ENCODE data around the gene FGF23.

Gene FGF23

GRCh38 chr12:4378772-4379171 lies 740 bp downstream of the FGF23 start:
- H2AFZ ChIP-seq (ENCODE audit: low read length) = no peak overlapping the region
- H3K9me2 ChIP-seq (replicated peaks; ENCODE audit: low read depth, low read length) = no peaks in the 10 kb centered on the region

GRCh38 chr12:4375449-4375848 lies 4.1 kb downstream of the FGF23 start:
- Histone ChIP-seq H3K27me3 (ENCODE audit: insufficient read depth, low read length, poor library complexity, severe bottlenecking) (no peaks in the 10 kb centered on the region), H4K20me1 (ENCODE audit: insufficient read depth, low read length, poor library complexity, severe bottlenecking) (no peaks in the 10 kb centered on the region), H3K4me1 (ENCODE audit: insufficient read depth, low read length, poor library complexity, severe bottlenecking) (no peaks in the 10 kb centered on the region), H3K4me2 (ENCODE audit: low read depth, low read length, poor library complexity, severe bottlenecking) (no peak overlapping the region), H2AFZ (ENCODE audit: low read length) (no peak overlapping the region), H3K9ac (ENCODE audit: low read depth, low read length, poor library complexity, severe bottlenecking) (no peak overlapping the region), H3F3A (ENCODE audit: low read depth) (no peaks in the 10 kb centered on the region), H3K79me2 (ENCODE audit: insufficient read depth, low read length) (no peaks in the 10 kb centered on the region), H3K36me3 (ENCODE audit: insufficient read depth, low read length) (no peaks in the 10 kb centered on the region), H3K9me3 (ENCODE audit: insufficient read depth, low read depth, low read length) (no peaks in the 10 kb centered on the region), H3K4me3 (ENCODE audit: low read length, poor library complexity, severe bottlenecking) (no peak overlapping the region), H3K9me2 (replicated peaks; ENCODE audit: low read depth, low read length) (no peaks in the 10 kb centered on the region)
- TF ChIP-seq CTCF (conservative IDR thresholded peaks at IDR 0.05; ENCODE audit: low read length) = no peak
- TF ChIP-seq EZH2phosphoT487 (IDR thresholded peaks at IDR 0.05; ENCODE audit: borderline replicate concordance) = no peak

More at GRCh38 chr12:4378772-4379171, 740 bp downstream of the FGF23 start:
- no peaks in the 10 kb centered on the region for H3K27me3 ChIP-seq (ENCODE audit: insufficient read depth, low read length, poor library complexity, severe bottlenecking)
- H3K4me2 ChIP-seq (ENCODE audit: low read depth, low read length, poor library complexity, severe bottlenecking) = no peak overlapping the region
- TF ChIP-seq EZH2phosphoT487 (IDR thresholded peaks at IDR 0.05; ENCODE audit: borderline replicate concordance) = no peak
- no peak for TF ChIP-seq CTCF (conservative IDR thresholded peaks at IDR 0.05; ENCODE audit: low read length)
- H3F3A ChIP-seq (ENCODE audit: low read depth) = no peaks in the 10 kb centered on the region
- H3K79me2 ChIP-seq (ENCODE audit: insufficient read depth, low read length) = no peaks in the 10 kb centered on the region
- no peaks in the 10 kb centered on the region for H4K20me1 ChIP-seq (ENCODE audit: insufficient read depth, low read length, poor library complexity, severe bottlenecking)
- H3K4me1 ChIP-seq (ENCODE audit: insufficient read depth, low read length, poor library complexity, severe bottlenecking) = no peaks in the 10 kb centered on the region
- no peaks in the 10 kb centered on the region for H3K36me3 ChIP-seq (ENCODE audit: insufficient read depth, low read length)
- H3K4me3 ChIP-seq (ENCODE audit: low read length, poor library complexity, severe bottlenecking) = no peak overlapping the region
- H3K9me3 ChIP-seq (ENCODE audit: insufficient read depth, low read depth, low read length) = no peaks in the 10 kb centered on the region
- no peak overlapping the region for H3K9ac ChIP-seq (ENCODE audit: low read depth, low read length, poor library complexity, severe bottlenecking)

- Histone ChIP-seq H3K4me1 (ENCODE audit: insufficient read depth, low read length, poor library complexity, severe bottlenecking) (no peaks in the 10 kb centered on the region), H3K27me3 (ENCODE audit: insufficient read depth, low read length, poor library complexity, severe bottlenecking) (no peaks in the 10 kb centered on the region)
These were observed 6.9 kb downstream of the FGF23 start for GRCh38 chr12:4372653-4373052.

More at GRCh38 chr12:4372653-4373052, 6.9 kb downstream of the FGF23 start:
- H3F3A ChIP-seq (ENCODE audit: low read depth) = no peaks in the 10 kb centered on the region
- H3K9me3 ChIP-seq (ENCODE audit: insufficient read depth, low read depth, low read length) = no peaks in the 10 kb centered on the region
- no peaks in the 10 kb centered on the region for H3K36me3 ChIP-seq (ENCODE audit: insufficient read depth, low read length)
- no peaks in the 10 kb centered on the region for H4K20me1 ChIP-seq (ENCODE audit: insufficient read depth, low read length, poor library complexity, severe bottlenecking)
- H3K9ac ChIP-seq (ENCODE audit: low read depth, low read length, poor library complexity, severe bottlenecking) = no peak overlapping the region
- no peaks in the 10 kb centered on the region for H3K79me2 ChIP-seq (ENCODE audit: insufficient read depth, low read length)
- H3K4me2 ChIP-seq (ENCODE audit: low read depth, low read length, poor library complexity, severe bottlenecking) = no peak overlapping the region
- no peaks in the 10 kb centered on the region for H3K9me2 ChIP-seq (replicated peaks; ENCODE audit: low read depth, low read length)
- no peak overlapping the region for H2AFZ ChIP-seq (ENCODE audit: low read length)
- no peak for TF ChIP-seq EZH2phosphoT487 (IDR thresholded peaks at IDR 0.05; ENCODE audit: borderline replicate concordance)
- TF ChIP-seq CTCF (conservative IDR thresholded peaks at IDR 0.05; ENCODE audit: low read length) = no peak
- no peak overlapping the region for H3K4me3 ChIP-seq (ENCODE audit: low read length, poor library complexity, severe bottlenecking)

Measured in Loucy (cell line).